Activated CD4-positive, alpha-beta memory T cell treated with anti-CD3 and anti-CD28 coated beads for 36 hours (primary cell): ENCODE data around the gene SPIN1. TPM values are rescaled to one million over a fixed set of nuclear protein-coding genes. Genes with fewer than 3 reads are reported as not detected.

Source experiments
- CTCF ChIA-PET: fragments of 350-600 bp; sonication (Branson Sonifier 250); formaldehyde crosslinking; loops from one replicate; lab custom pipeline; 2021; ENCODE audit warnings: antibody characterized with exemption, inconsistent platforms; lab: Charles Lee
- POLR2A ChIA-PET: fragments of 350-600 bp; sonication (Branson Sonifier 250); formaldehyde crosslinking; loops from one replicate; lab custom pipeline; 2021; ENCODE audit warnings: antibody characterized with exemption; lab: Charles Lee
- DNase-seq: peaks from one replicate; pipeline ENCODE4 v3.0.0-alpha.2; 2020
- H3K27ac Mint-ChIP-seq: one replicate; pipeline ENCODE4 v1.8.0; 2021; ENCODE audit warnings: mixed read lengths
- H3K27me3 Mint-ChIP-seq: one replicate; pipeline ENCODE4 v1.8.0; 2021; ENCODE audit warnings: mixed read lengths
- H3K36me3 Mint-ChIP-seq: one replicate; pipeline ENCODE4 v1.8.0; 2021; ENCODE audit warnings: mixed read lengths
- H3K4me1 Mint-ChIP-seq: one replicate; pipeline ENCODE4 v1.8.0; 2021; ENCODE audit warnings: low read depth, mixed read lengths
- H3K4me3 Mint-ChIP-seq: one replicate; pipeline ENCODE4 v1.8.0; 2021; ENCODE audit warnings: mild to moderate bottlenecking, mixed read lengths
- H3K9me3 Mint-ChIP-seq: one replicate; pipeline ENCODE4 v1.8.0; 2021; ENCODE audit warnings: mixed read lengths
- intact Hi-C: fragments of 100-400 bp; cut with micrococcal nuclease; formaldehyde crosslinking; loops from one replicate; pipeline ENCODE4 v1.15.1; 2023
- total RNA-seq, 2 experiments: library from RNA; stranded (reverse); gene quantifications; one replicate each; pipeline ENCODE4 v1.2.3, GENCODE V29; 2021

The SPIN1 gene
- total RNA-seq, 2 experiments from 2014 or later = 19.6 to 20.8 TPM

DNA sequence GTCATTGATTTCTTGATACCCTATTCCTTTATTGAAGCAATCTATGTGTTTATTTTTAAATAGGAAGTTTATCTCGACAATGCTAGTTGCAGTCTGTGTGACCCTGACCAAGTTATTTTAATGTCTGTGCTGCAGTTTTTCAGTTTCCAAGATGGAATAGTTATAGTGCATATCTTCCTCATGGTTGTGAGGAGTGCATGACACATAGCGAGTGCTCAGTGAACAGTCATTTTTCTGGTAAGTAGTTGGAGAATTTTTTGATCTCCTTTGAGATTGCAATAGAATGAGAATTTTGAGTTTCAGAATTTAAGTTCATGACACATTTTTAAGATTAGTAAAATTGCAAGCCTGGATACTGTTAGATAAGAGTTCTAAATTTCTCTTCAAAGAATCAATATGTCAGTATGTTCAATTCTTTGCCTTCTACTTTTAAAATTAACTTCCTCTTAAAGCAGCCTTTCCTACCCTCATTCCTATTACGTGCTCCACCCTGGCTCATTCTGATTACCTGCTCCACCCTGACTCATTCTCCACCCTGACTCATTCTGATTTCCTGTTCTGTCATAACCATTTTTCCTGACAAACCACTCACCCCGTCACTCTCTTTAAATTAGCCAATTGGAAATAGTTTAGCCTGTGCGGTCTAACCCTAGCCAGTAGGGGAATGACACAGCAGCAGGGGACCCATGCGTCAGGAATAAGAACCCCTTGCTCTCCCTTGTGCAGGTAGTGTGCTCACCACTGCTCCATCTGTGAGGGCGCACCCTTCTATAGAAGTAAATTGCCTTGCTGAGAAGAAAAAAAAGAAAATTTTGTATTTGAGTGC is 30.7 kb downstream of the SPIN1 start:
- peaks cover 54% of the 10 kb centered on the region for H3K9me3 Mint-ChIP-seq
- intact Hi-C loops = no loop called here

GRCh38 chr9:88420227-88420626 is 32.0 kb downstream of the SPIN1 start:
- intact Hi-C loops = no loop called here
- Mint-ChIP-seq H3K27me3 (no peaks in the 10 kb centered on the region), H3K4me1 (peaks cover 17% of the 10 kb centered on the region), H3K27ac (no peak overlapping the region), H3K4me3 (no peak overlapping the region), H3K9me3 (peaks cover 45% of the 10 kb centered on the region), H3K36me3 (peaks cover 57% of the 10 kb centered on the region)
- DNase-seq = no peak
- ChIA-PET CTCF (no interaction called here), POLR2A (no interaction called here)

More for the DNA sequence above, 30.7 kb downstream of the SPIN1 start:
- H3K4me3 Mint-ChIP-seq = no peak overlapping the region
- peak; percentile 68 for DNase-seq
- CTCF ChIA-PET = no interaction called here
- H3K36me3 Mint-ChIP-seq = peaks cover 64% of the 10 kb centered on the region
- H3K4me1 Mint-ChIP-seq = peaks cover 17% of the 10 kb centered on the region
- POLR2A ChIA-PET = no interaction called here
- H3K27me3 Mint-ChIP-seq = no peaks in the 10 kb centered on the region
- peak overlapping the region; percentile 39 for H3K27ac Mint-ChIP-seq

DNA sequence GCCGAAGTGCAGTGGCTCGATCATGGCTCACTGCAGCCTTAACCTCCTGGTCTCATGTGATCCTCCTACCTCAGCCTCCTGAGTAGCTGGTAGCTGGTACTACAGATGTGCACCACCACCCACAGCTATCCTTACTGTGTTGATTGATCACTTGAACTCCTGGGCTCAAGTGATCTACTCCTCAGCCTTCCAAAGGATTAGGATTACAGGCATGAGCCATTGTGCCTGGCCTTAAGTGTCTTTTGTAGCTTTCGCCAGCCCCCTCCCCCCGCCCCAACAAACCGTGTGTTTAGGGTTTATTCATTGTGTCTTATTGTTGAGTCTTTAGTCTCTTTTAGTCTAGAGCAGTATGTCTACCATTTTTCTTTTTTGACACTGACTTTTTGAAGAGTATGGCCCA is 33.1 kb downstream of the SPIN1 start:
- Mint-ChIP-seq H3K4me1 (peaks cover 20% of the 10 kb centered on the region), H3K36me3 (peaks cover 52% of the 10 kb centered on the region), H3K4me3 (no peak overlapping the region), H3K27me3 (no peaks in the 10 kb centered on the region), H3K9me3 (peaks cover 44% of the 10 kb centered on the region), H3K27ac (no peak overlapping the region)
- ChIA-PET CTCF (no interaction called here), POLR2A (no interaction called here)
- DNase-seq = no peak
- intact Hi-C loops = no loop called here

DNA sequence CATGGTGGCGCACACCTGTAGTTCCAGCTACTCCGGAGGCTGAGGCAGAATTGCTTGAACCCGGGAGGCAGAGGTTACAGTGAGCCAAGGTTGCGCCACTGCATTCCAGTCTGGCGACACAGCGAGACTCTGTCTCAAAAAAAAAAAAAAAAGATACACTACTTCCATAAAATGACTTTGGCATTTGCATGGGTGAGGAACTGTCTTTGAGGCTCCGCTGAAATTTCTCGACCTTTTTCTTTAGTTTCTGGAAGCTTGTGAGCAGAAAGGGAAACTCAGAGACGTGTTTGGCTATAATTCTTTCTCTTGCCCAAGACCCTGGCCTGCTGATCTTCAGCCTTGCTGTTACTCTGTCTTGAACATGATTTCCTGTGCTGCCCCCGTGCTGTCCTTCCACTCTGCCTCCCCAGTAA is 37.3 kb downstream of the SPIN1 start:
- H3K4me1 Mint-ChIP-seq = peaks cover 5% of the 10 kb centered on the region
- intact Hi-C loops = no loop called here
- CTCF ChIA-PET = no interaction called here
- POLR2A ChIA-PET = no interaction called here
- H3K4me3 Mint-ChIP-seq = no peak overlapping the region
- no peak overlapping the region for H3K27ac Mint-ChIP-seq
- peaks cover 25% of the 10 kb centered on the region for H3K36me3 Mint-ChIP-seq
- DNase-seq = no peak
- no peaks in the 10 kb centered on the region for H3K27me3 Mint-ChIP-seq
- H3K9me3 Mint-ChIP-seq = peaks cover 11% of the 10 kb centered on the region

DNA sequence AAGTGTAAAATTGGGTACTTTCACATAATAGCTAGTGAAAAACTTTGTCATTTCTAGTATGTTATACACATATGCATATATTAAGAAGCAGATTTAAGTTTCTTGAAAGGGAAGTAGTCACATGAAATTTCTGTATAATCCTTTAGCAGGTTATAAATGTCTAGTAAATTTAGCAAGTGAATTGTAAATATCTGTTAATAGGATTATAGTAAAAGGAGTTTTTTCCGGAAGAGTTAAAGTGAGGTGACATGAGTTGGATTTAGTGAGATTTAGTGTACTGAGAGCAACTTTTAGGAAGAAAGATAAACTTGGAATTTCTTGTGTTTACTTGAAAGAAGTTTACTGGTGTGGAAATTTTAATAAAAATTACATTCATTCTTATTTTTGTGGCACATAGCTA is 38.4 kb downstream of the SPIN1 start:
- Mint-ChIP-seq H3K4me3 (no peak overlapping the region), H3K36me3 (peaks cover 19% of the 10 kb centered on the region), H3K27ac (no peak overlapping the region), H3K4me1 (peaks cover 5% of the 10 kb centered on the region), H3K9me3 (no peaks in the 10 kb centered on the region), H3K27me3 (no peaks in the 10 kb centered on the region)
- CTCF ChIA-PET = interaction anchor here (0.6 kb wide), 1 partner anchor 13 kb away, joined by 6 read pairs; no protein-coding TSS in a partner anchor
- DNase-seq = no peak
- POLR2A ChIA-PET = interaction anchor here (0.6 kb wide), 1 partner anchor 420 kb away, joined by 3 read pairs; no protein-coding TSS in a partner anchor
- intact Hi-C loops = no loop called here

DNA sequence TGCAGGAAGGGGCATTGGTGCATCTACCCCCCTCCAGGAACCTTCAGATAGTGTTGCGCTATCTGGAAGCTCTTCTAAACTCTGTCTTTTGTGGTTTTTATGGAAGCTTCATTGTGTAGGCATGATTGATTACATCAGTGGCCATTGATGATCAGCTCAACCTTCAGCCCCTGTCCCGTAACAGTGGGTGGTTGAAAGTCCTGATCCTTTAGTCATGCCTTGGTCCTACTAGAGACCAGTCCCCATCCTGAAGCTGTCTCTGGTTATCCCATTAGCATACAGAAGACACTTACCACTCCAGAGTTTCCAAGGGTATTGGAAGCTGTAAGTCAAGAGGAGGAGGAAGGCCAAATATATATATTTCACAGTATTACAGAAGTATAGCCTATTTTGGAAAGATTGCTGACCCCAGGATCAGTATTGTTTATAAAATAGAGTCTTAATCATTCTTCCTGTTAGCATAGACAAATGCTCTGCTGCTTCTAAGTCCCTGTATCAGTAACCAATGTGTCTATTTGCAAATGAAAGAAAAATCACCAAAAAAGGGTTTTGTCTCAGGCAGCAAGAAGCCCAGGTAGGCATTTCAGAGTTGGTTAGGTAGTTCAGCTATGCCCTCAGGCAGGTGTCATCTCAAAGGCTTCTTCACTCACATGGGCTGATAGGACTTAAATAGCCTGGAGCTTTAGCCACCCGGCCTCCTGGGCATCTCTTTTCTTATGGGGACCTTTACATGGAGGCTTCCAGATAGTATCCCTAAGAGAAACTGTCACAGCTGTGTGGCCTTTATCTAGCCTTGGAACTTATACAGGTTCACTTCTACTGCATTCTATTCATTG is 41.6 kb downstream of the SPIN1 start:
- intact Hi-C loops = no loop called here
- Mint-ChIP-seq H3K9me3 (no peaks in the 10 kb centered on the region), H3K4me3 (no peak overlapping the region), H3K4me1 (peaks cover 13% of the 10 kb centered on the region), H3K27ac (no peak overlapping the region), H3K36me3 (peaks cover 31% of the 10 kb centered on the region), H3K27me3 (no peaks in the 10 kb centered on the region)
- no peak for DNase-seq
- CTCF ChIA-PET = interaction anchor here (1.1 kb wide), 1 partner anchor 13 kb away, joined by 3 read pairs; no protein-coding TSS in a partner anchor
- POLR2A ChIA-PET = no interaction called here

DNA sequence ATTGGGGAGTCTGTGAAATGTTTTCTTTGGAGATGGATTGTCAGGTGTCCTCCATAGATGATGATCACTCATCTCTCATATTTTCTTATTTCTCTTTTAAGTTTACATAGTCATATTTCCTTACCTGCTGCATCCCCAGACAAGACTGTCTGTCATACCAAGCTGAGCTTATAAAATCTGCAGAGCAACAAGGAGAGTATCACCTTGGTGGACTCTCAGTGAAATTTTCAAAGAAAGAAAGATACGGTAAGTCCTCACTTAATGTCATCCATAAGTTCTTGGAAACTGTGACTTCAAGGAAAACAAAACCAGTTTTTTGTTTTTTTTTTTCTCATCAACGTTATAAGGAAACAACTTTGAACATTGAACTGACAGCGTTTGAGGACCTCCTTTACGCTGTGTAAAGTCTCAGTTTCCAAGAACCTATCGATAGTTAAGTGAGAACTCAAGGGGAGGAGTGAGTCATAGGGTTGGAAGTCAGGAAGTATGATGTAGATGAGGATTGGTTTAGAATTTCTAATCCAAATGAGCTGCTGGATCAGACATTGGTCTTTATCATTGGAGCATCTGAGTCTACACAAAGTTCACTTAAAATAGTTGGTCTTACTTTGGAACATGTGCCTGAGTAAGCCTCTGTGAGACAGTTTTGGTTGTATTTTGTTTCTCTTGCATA is 45.5 kb downstream of the SPIN1 start:
- H3K36me3 Mint-ChIP-seq = peaks cover 45% of the 10 kb centered on the region
- peaks cover 2% of the 10 kb centered on the region for H3K9me3 Mint-ChIP-seq
- H3K27me3 Mint-ChIP-seq = no peaks in the 10 kb centered on the region
- POLR2A ChIA-PET = no interaction called here
- peaks cover 27% of the 10 kb centered on the region for H3K4me1 Mint-ChIP-seq
- no peak for DNase-seq
- peak overlapping the region; percentile 65 for H3K27ac Mint-ChIP-seq
- CTCF ChIA-PET = no interaction called here
- intact Hi-C loops = loop anchor here (2.0 kb wide), 1 partner anchor 43 kb away; no protein-coding TSS in a partner anchor
- no peak overlapping the region for H3K4me3 Mint-ChIP-seq

GRCh38 chr9:88435336-88435735 is 47.1 kb downstream of the SPIN1 start:
- Mint-ChIP-seq H3K36me3 (peaks cover 42% of the 10 kb centered on the region), H3K27ac (peak overlapping the region; percentile 6), H3K27me3 (no peaks in the 10 kb centered on the region), H3K4me1 (peaks cover 35% of the 10 kb centered on the region), H3K9me3 (peaks cover 2% of the 10 kb centered on the region), H3K4me3 (no peak overlapping the region)
- intact Hi-C loops = loop anchor here (2.0 kb wide), 1 partner anchor 41 kb away; no protein-coding TSS in a partner anchor
- no peak for DNase-seq
- CTCF ChIA-PET = no interaction called here
- POLR2A ChIA-PET = no interaction called here

GRCh38 chr9:88436379-88436778 is 48.1 kb downstream of the SPIN1 start:
- intact Hi-C loops = no loop called here
- POLR2A ChIA-PET = no interaction called here
- DNase-seq = no peak
- Mint-ChIP-seq H3K4me3 (no peak overlapping the region), H3K27me3 (no peaks in the 10 kb centered on the region), H3K27ac (no peak overlapping the region), H3K36me3 (peaks cover 41% of the 10 kb centered on the region), H3K9me3 (peaks cover 2% of the 10 kb centered on the region), H3K4me1 (peaks cover 35% of the 10 kb centered on the region)
- CTCF ChIA-PET = no interaction called here

GRCh38 chr9:88437210-88438146 is 49.2 kb downstream of the SPIN1 start:
- H3K4me3 Mint-ChIP-seq = no peak overlapping the region
- DNase-seq = no peak
- peaks cover 42% of the 10 kb centered on the region for H3K36me3 Mint-ChIP-seq
- intact Hi-C loops = no loop called here
- H3K27me3 Mint-ChIP-seq = no peaks in the 10 kb centered on the region
- peaks cover 2% of the 10 kb centered on the region for H3K9me3 Mint-ChIP-seq
- CTCF ChIA-PET = no interaction called here
- peaks cover 39% of the 10 kb centered on the region for H3K4me1 Mint-ChIP-seq
- H3K27ac Mint-ChIP-seq = no peak overlapping the region
- POLR2A ChIA-PET = no interaction called here

- Mint-ChIP-seq H3K36me3 (peaks cover 40% of the 10 kb centered on the region), H3K9me3 (peaks cover 2% of the 10 kb centered on the region), H3K27me3 (no peaks in the 10 kb centered on the region), H3K27ac (no peak overlapping the region), H3K4me1 (peaks cover 38% of the 10 kb centered on the region), H3K4me3 (no peak overlapping the region)
- ChIA-PET POLR2A (no interaction called here), CTCF (no interaction called here)
- DNase-seq = no peak
- intact Hi-C loops = no loop called here
Measured at GRCh38 chr9:88438811-88439210, 50.6 kb downstream of the SPIN1 start.
